HEK293T (cell line): Measurements from ENCODE around the gene GRIK2.
A peak's percentile ranks its signal among the peaks of the same experiment; 100 is the strongest.
"Not testable (repeated sequence)": the region's sequence is repeated elsewhere in the genome, so short reads cannot be mapped to it uniquely, and the experiment has no call there.

Source experiments
- CTCF ChIA-PET: fragments of 350-600 bp; formaldehyde crosslinking; extraction: SDS; loops from one replicate; lab custom pipeline; 2021; ENCODE audit warnings: antibody characterized with exemption, inconsistent platforms; lab: Yijun Ruan, JAX
- POLR2A ChIA-PET: fragments of 350-600 bp; formaldehyde crosslinking; extraction: SDS; loops from one replicate; lab custom pipeline; 2020; ENCODE audit warnings: antibody characterized with exemption, inconsistent platforms; lab: Yijun Ruan, JAX
- DNase-seq: peaks from one replicate; pipeline ENCODE4 v3.0.0; 2012; ENCODE audit warnings: mixed read lengths; ENCODE audit errors: extremely low spot score
- ARNT ChIP-seq: fragments of 450-650 bp; IDR thresholded peaks from 2 replicates; pipeline ENCODE4 v1.6.1; 2017; ENCODE audit warnings: mild to moderate bottlenecking
- BHLHE40 ChIP-seq: fragments of 450-650 bp; IDR thresholded peaks from 2 replicates; pipeline ENCODE4 v1.6.1; 2016; ENCODE audit warnings: mild to moderate bottlenecking, moderate library complexity, borderline replicate concordance
- CTBP1 ChIP-seq: fragments of 450-650 bp; IDR thresholded peaks from 2 replicates; pipeline ENCODE4 v1.6.1; 2016; ENCODE audit warnings: borderline replicate concordance
- ELF4 ChIP-seq: fragments of 450-650 bp; IDR thresholded peaks from 2 replicates; pipeline ENCODE4 v1.6.1; 2017; ENCODE audit warnings: antibody characterized with exemption
- FOXA1 ChIP-seq: fragments of 450-650 bp; IDR thresholded peaks from 2 replicates; pipeline ENCODE4 v1.6.1; 2016; ENCODE audit warnings: mild to moderate bottlenecking
- FOXK2 ChIP-seq: fragments of 450-650 bp; IDR thresholded peaks from 2 replicates; pipeline ENCODE4 v1.6.1; 2016; ENCODE audit warnings: mild to moderate bottlenecking
- FOXM1 ChIP-seq: fragments of 450-650 bp; IDR thresholded peaks from 2 replicates; pipeline ENCODE4 v1.6.1; 2017; ENCODE audit warnings: mild to moderate bottlenecking, borderline replicate concordance
- HDGF ChIP-seq: fragments of 450-650 bp; IDR thresholded peaks from 2 replicates; pipeline ENCODE4 v1.6.1; 2017; ENCODE audit warnings: antibody characterized with exemption, borderline replicate concordance
- L3MBTL2 ChIP-seq: fragments of 450-650 bp; conservative IDR thresholded peaks from 2 replicates; pipeline ENCODE4 v1.6.1; 2016; ENCODE audit warnings: mild to moderate bottlenecking
- LEF1 ChIP-seq: fragments of 450-650 bp; IDR thresholded peaks from 2 replicates; pipeline ENCODE4 v1.6.1; 2017; ENCODE audit warnings: mild to moderate bottlenecking, borderline replicate concordance
- NFRKB ChIP-seq: fragments of 450-650 bp; IDR thresholded peaks from 2 replicates; pipeline ENCODE4 v1.6.1; 2016; ENCODE audit warnings: mild to moderate bottlenecking, moderate library complexity
- SP1 ChIP-seq: fragments of 450-650 bp; IDR thresholded peaks from 2 replicates; pipeline ENCODE4 v1.6.1; 2017
- SUZ12 ChIP-seq: fragments of 450-650 bp; IDR thresholded peaks from 2 replicates; pipeline ENCODE4 v1.6.1; 2016; ENCODE audit warnings: mild to moderate bottlenecking
- TARDBP ChIP-seq: fragments of 450-650 bp; IDR thresholded peaks from 2 replicates; pipeline ENCODE4 v1.6.1; 2016
- ZNF384 ChIP-seq: fragments of 450-650 bp; IDR thresholded peaks from 2 replicates; pipeline ENCODE4 v1.6.1; 2016
- TF ChIP-seq, protein P1 (sequence below): fragments of 450-650 bp; IDR thresholded peaks from 2 replicates; pipeline ENCODE4 v1.6.1; 2016

The GRIK2 gene

DNA sequence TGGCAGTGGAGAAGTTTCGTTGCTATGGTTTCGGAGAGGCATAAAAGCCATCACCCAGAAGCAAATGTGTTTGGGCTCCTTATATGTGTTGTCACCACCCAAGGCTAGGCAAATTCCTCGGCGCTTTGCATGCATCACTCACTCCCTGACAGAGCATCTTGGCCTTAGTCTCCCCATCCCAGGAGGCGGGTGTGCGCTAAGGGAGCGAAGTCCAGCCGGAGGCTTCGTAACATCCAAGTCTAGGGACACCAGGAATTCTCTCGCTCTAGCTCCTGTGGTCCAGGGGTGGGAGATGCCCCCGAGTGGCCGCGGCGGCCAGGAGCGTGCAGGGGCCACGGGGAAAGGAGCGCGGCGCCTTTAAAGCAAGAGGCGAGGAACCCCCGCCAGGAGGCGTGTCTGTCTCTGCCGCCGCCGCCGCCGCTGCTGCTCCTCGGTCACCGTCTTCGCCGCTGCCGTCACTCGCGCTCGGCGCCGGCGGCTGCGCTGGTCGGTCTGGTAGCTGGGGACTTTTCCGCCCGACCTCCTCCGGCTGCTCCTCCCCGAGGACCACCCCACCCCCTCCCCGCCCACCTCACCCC is at the start of gene GRIK2:
TSS of gene GRIK2 (plus strand) at position 458 of the 578 bp plus-strand sequence.
- DNase-seq = peak; percentile 69
- CTCF ChIA-PET = no interaction called here
- POLR2A ChIA-PET = no interaction called here
- no peak for TF ChIP-seq CTBP1
- TF ChIP-seq, protein P1, sequence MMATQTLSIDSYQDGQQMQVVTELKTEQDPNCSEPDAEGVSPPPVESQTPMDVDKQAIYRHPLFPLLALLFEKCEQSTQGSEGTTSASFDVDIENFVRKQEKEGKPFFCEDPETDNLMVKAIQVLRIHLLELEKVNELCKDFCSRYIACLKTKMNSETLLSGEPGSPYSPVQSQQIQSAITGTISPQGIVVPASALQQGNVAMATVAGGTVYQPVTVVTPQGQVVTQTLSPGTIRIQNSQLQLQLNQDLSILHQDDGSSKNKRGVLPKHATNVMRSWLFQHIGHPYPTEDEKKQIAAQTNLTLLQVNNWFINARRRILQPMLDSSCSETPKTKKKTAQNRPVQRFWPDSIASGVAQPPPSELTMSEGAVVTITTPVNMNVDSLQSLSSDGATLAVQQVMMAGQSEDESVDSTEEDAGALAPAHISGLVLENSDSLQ = peak; percentile 19; the same call in 1 of the 2 replicates
- TF ChIP-seq NFRKB = no peak

DNA sequence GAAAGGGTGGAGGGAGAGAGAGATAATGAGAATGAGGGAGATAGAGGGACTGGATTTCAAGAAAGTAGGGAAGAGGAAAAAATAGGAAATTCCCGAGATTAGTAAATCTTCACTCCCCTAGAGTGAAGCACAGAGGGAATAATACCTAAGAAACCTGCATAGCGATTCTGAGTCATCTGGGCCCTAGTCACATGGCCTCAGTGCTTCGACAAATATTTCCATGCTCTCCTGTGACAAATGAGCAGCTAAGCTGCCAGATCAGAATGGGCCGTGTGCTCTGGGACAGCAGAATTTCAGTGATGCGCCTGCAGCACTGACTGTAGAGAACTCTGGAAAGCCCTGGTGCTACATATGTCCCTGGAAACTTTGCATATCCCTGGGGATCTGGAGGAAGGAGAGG is 48.6 kb upstream of the GRIK2 start:
- ChIA-PET POLR2A (no interaction called here), CTCF (no interaction called here)
- DNase-seq = no peak
- TF ChIP-seq, protein P1 = no peak
- TF ChIP-seq ARNT (no peak), FOXK2 (no peak), L3MBTL2 (0 out of 2 replicates have a peak, but pooled peaks have one; percentile 20), SUZ12 (no peak), HDGF (no peak)

DNA sequence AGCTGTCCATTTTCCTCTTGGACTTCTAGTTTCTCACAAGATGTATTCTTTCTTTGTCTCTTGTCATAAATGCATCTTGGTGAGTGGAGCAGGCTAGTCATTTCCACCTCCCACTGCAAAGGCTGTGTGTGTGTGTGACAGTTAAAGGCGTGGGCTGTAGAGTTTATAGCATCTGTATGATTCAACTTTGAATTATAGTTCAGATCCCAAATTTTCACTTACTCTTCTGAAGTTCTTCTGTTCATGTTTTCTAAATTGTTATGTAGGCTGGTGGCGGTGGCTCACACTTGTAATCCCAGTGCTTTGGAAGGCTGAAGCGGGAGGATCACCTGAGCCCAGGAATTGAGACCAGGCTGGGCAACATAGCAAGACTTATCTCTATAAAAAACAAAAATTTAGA is 44.7 kb upstream of the GRIK2 start:
- TF ChIP-seq HDGF (no peak), FOXK2 (no peak), LEF1 (no peak), CTBP1 (no peak), ELF4 (no peak), ARNT (no peak), TARDBP (no peak), ZNF384 (no peak), FOXM1 (no peak), FOXA1 (no peak), BHLHE40 (no peak), NFRKB (no peak), SP1 (no peak), L3MBTL2 (no peak)
- TF ChIP-seq, protein P1 = no peak
- ChIA-PET CTCF (no interaction called here), POLR2A (no interaction called here)
- DNase-seq = no peak

DNA sequence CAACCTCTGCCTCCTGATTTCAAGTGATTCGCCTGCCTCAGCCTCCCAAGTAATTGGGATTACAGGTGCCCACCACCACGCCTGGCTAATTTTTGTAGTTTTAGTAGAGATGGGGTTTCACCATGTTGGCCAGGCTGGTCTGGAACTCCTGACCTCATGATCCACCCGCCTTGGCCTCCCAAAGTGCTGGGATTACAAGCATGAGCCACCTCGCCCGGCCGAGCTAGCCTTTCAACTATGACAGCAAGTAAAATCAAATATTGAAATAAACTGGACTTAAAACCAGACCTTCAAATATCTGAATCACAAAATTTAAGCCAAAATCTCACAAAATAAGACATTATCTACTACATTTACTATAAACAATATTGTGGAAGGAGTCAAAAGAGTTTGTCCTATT is 42.9 kb upstream of the GRIK2 start:
- CTCF ChIA-PET, POLR2A ChIA-PET: not testable (repeated sequence)

DNA sequence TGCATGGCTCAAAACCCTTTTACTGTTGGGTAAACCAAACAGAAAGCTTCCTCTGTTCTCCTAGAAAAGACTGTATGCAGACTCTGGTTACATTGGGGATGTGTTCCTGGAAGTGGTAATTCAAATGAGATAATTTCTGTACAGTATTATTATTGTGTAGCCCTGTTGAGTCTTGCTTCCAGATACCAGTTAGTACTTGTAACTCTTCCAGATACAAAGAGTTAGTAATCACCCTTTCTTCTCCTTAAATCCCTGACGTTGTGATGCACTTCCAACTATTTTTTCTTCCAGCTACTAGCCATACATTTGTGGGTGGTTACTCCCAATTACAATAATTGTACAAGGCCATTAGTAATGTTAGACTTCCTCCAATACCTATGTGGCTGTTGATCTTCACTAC is 42.3 kb upstream of the GRIK2 start:
- ChIA-PET CTCF (no interaction called here), POLR2A (no interaction called here)
- no peak for DNase-seq
- no peak for TF ChIP-seq FOXA1
- TF ChIP-seq LEF1 = no peak
- no peak for TF ChIP-seq TARDBP
- TF ChIP-seq L3MBTL2 = no peak
- TF ChIP-seq, protein P1 = no peak
- no peak for TF ChIP-seq FOXK2
- TF ChIP-seq SUZ12 = no peak
- no peak for TF ChIP-seq NFRKB
- no peak for TF ChIP-seq SP1
- no peak for TF ChIP-seq FOXM1
- TF ChIP-seq BHLHE40 = no peak
- TF ChIP-seq ELF4 = no peak
- no peak for TF ChIP-seq HDGF
- TF ChIP-seq ZNF384 = no peak
- no peak for TF ChIP-seq ARNT
- no peak for TF ChIP-seq CTBP1

More for the DNA sequence above, 42.9 kb upstream of the GRIK2 start:
- DNase-seq = not testable (repeated sequence)

DNA sequence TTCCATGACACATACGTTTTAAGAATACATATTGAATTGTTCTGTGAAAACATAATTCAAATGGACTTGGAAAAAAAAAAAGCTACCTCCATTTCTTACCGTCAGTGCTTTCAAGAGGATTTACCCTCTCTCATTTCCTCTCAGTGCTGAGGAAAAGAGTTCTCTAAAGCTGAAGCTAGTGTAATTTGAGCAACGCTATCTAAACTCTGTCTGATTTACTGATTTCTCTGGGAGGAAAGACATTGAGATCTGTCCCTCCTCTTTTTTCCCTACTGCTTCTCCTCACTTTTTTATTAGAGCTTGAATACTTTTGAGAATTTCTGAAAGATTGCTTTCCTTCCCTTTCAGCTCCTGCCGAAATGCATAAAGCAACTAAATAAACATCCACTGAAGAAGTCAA is 41.2 kb upstream of the GRIK2 start:
- TF ChIP-seq SP1 (no peak), LEF1 (no peak), L3MBTL2 (no peak), NFRKB (no peak), FOXK2 (no peak), ARNT (no peak), ZNF384 (no peak), ELF4 (no peak), FOXA1 (no peak), SUZ12 (no peak), FOXM1 (no peak), CTBP1 (no peak), HDGF (no peak), TARDBP (no peak), BHLHE40 (no peak)
- TF ChIP-seq, protein P1 = no peak
- CTCF ChIA-PET = no interaction called here
- POLR2A ChIA-PET = no interaction called here
- no peak for DNase-seq
